ENCODE measurements around the gene STK17B. TPM values are rescaled to one million over a fixed set of nuclear protein-coding genes. Genes with fewer than 3 reads are reported as not detected.

STK17B gene
- total RNA-seq, 3 donors from 2014 or later, result 51.7 to 85.8 (median 57.7) TPM

DNA sequence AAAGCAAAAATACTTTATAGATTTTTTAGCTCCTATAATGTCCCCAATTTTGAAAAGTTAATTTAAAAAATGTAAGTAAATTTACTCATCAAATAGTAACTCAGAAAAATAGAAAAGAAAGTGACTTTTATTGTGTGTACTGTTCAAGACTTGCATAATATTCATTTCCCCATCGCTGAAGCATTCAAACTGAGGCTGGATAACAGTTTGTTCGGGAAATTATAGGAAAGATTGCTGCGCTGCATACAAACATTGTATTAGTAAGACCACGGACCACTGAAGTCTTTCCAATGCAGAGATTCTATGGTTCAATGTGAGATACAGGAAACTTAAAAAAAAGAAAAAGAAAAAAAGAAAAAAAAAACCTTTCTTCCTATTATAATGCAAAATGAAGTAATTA, 10.4 kb downstream of the STK17B start:
- Histone ChIP-seq H3K27ac (no peak overlapping the region), H3K27me3 (no peaks in the 10 kb centered on the region), H3K36me3 (no peaks in the 10 kb centered on the region), H3K9me3 (no peaks in the 10 kb centered on the region), H3K4me3 (no peak overlapping the region), H3K4me1 (no peaks in the 10 kb centered on the region)
- DNase-seq (ENCODE audit: low spot score in 2 of 2), result no peak
- intact Hi-C loops (cut with DNase I; ENCODE audit: low total_unique reads), result no loop called here
- TF ChIP-seq POLR2AphosphoS5 (IDR thresholded peaks at IDR 0.05) (no peak), POLR2A (IDR thresholded peaks at IDR 0.05) (no peak)

DNA sequence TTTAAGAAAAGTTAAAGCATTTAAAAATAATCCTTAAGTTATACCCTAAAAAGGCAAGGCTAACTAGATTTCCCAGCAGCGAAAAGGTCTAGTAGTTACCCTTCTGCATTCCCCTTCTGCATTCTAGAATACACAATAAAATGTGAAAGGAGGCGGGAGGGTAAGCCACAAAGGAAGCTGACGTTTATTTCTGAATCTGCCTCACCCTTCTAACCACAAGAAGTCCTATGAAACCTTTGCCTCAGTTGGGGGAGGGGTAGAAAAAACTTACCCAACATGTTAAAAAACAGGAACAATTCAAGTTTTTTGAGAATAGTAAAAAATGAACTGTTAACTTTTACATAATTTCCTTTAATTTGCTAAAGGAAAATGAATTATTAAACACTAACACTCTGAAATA, 11.3 kb downstream of the STK17B start:
- peak in 1 of 2 donors; percentile 46 for DNase-seq (ENCODE audit: low spot score in 2 of 2)
- TF ChIP-seq POLR2AphosphoS5 (IDR thresholded peaks at IDR 0.05) (peak in 1 of 3 donors; percentile 64), CTCF (IDR thresholded peaks at IDR 0.05) (no peak), POLR2A (IDR thresholded peaks at IDR 0.05) (no peak)
- Histone ChIP-seq H3K9me3 (no peaks in the 10 kb centered on the region), H3K4me1 (no peaks in the 10 kb centered on the region), H3K27ac (no peak overlapping the region), H3K4me3 (no peak overlapping the region), H3K36me3 (no peaks in the 10 kb centered on the region), H3K27me3 (no peaks in the 10 kb centered on the region)
- intact Hi-C loops (cut with DNase I; ENCODE audit: low total_unique reads), result no loop called here

GRCh38 chr2:196159221-196159892, 12.0 kb downstream of the STK17B start:
- intact Hi-C loops (cut with DNase I; ENCODE audit: low total_unique reads), result no loop called here
- Histone ChIP-seq H3K4me3 (no peak overlapping the region), H3K4me1 (no peaks in the 10 kb centered on the region), H3K36me3 (no peaks in the 10 kb centered on the region), H3K9me3 (no peaks in the 10 kb centered on the region), H3K27ac (peak overlapping the region in 1 of 2 donors; percentile 14), H3K27me3 (no peaks in the 10 kb centered on the region)
- DNase-seq (ENCODE audit: low spot score in 2 of 2), result no peak
- no peak for TF ChIP-seq POLR2A (IDR thresholded peaks at IDR 0.05)
- no peak for TF ChIP-seq POLR2AphosphoS5 (IDR thresholded peaks at IDR 0.05)
- no peak for TF ChIP-seq CTCF (IDR thresholded peaks at IDR 0.05)

- no peak for DNase-seq (ENCODE audit: low spot score in 2 of 2)
- Histone ChIP-seq H3K27ac (no peak overlapping the region), H3K9me3 (no peaks in the 10 kb centered on the region), H3K36me3 (no peaks in the 10 kb centered on the region), H3K27me3 (no peaks in the 10 kb centered on the region), H3K4me3 (no peak overlapping the region), H3K4me1 (no peaks in the 10 kb centered on the region)
- no peak for TF ChIP-seq POLR2A (IDR thresholded peaks at IDR 0.05)
- TF ChIP-seq POLR2AphosphoS5 (IDR thresholded peaks at IDR 0.05), result no peak
- no peak for TF ChIP-seq CTCF (IDR thresholded peaks at IDR 0.05)
- intact Hi-C loops (cut with DNase I; ENCODE audit: low total_unique reads), result no loop called here
Observed at GRCh38 chr2:196155575-196155974, 15.8 kb downstream of the STK17B start.

- intact Hi-C loops (cut with DNase I; ENCODE audit: low total_unique reads), result no loop called here
Observed at GRCh38 chr2:196153480-196153879, 17.9 kb downstream of the STK17B start.

More at GRCh38 chr2:196153480-196153879, 17.9 kb downstream of the STK17B start:
- Histone ChIP-seq H3K9me3 (no peaks in the 10 kb centered on the region), H3K4me1 (no peaks in the 10 kb centered on the region), H3K4me3 (no peak overlapping the region), H3K27ac (no peak overlapping the region), H3K36me3 (no peaks in the 10 kb centered on the region), H3K27me3 (no peaks in the 10 kb centered on the region)
- TF ChIP-seq POLR2A (IDR thresholded peaks at IDR 0.05) (no peak), CTCF (IDR thresholded peaks at IDR 0.05) (no peak), POLR2AphosphoS5 (IDR thresholded peaks at IDR 0.05) (no peak)
- no peak for DNase-seq (ENCODE audit: low spot score in 2 of 2)
